GM21360 (cell line): ENCODE results near the gene RGPD6.
"Not testable (repeated sequence)": the region's sequence is repeated elsewhere in the genome, so short reads cannot be mapped to it uniquely, and the experiment has no call there.

Experiments used
- ATAC-seq: cut with Tn5 transposase; IDR thresholded peaks from one replicate; pipeline ENCODE4 v1.9.1; 2021; ENCODE audit warnings: mild to moderate bottlenecking, moderate library complexity; ENCODE audit not compliant: unreplicated experiment

The RGPD6 gene

GRCh38 chr2:110576763-110577416 is at the start of gene RGPD6:
RGPD6 (minus strand) TSS chr2:110577222; CDS start chr2:110577024, 198 bp downstream.
- peak; percentile 97 for ATAC-seq

- ATAC-seq, result not testable (repeated sequence)
Observed at GRCh38 chr2:110619326-110619939, 42.4 kb upstream of the RGPD6 start.

- not testable (repeated sequence) for ATAC-seq
Observed at GRCh38 chr2:110613927-110614326, 36.9 kb upstream of the RGPD6 start.

GRCh38 chr2:110610613-110611250 is 33.7 kb upstream of the RGPD6 start:
- ATAC-seq, result not testable (repeated sequence)

- not testable (repeated sequence) for ATAC-seq
Observed at GRCh38 chr2:110609843-110610612, 33.0 kb upstream of the RGPD6 start.

- ATAC-seq, result not testable (repeated sequence)
Observed at GRCh38 chr2:110608788-110609502, 31.9 kb upstream of the RGPD6 start.

- not testable (repeated sequence) for ATAC-seq
Observed at GRCh38 chr2:110605057-110605456, 28.0 kb upstream of the RGPD6 start.

GRCh38 chr2:110603917-110604591 is 27.0 kb upstream of the RGPD6 start:
- ATAC-seq, result not testable (repeated sequence)

- not testable (repeated sequence) for ATAC-seq
Observed at GRCh38 chr2:110602139-110602538, 25.1 kb upstream of the RGPD6 start.

- ATAC-seq, result not testable (repeated sequence)
Observed at GRCh38 chr2:110591973-110592372, 15.0 kb upstream of the RGPD6 start.

GRCh38 chr2:110589677-110590330 is 12.8 kb upstream of the RGPD6 start:
- not testable (repeated sequence) for ATAC-seq

GRCh38 chr2:110588520-110588919 is 11.5 kb upstream of the RGPD6 start:
- ATAC-seq, result not testable (repeated sequence)

- not testable (repeated sequence) for ATAC-seq
Observed at GRCh38 chr2:110579216-110579965, 2.4 kb upstream of the RGPD6 start.

GRCh38 chr2:110578429-110578828 is 1.4 kb upstream of the RGPD6 start:
- ATAC-seq, result not testable (repeated sequence)

GRCh38 chr2:110499755-110500377 is 77.2 kb downstream of the RGPD6 start:
- ATAC-seq, result not testable (repeated sequence)

- not testable (repeated sequence) for ATAC-seq
Observed at GRCh38 chr2:110496027-110496426, 81.0 kb downstream of the RGPD6 start.

- ATAC-seq, result not testable (repeated sequence)
Observed at GRCh38 chr2:110494488-110494887, 82.5 kb downstream of the RGPD6 start.

- not testable (repeated sequence) for ATAC-seq
Observed at GRCh38 chr2:110488991-110489390, 88.0 kb downstream of the RGPD6 start.
